ENCODE results near the gene VEGFA. TPM values are rescaled to one million over a fixed set of nuclear protein-coding genes. Genes with fewer than 3 reads are reported as not detected.

The VEGFA gene
- total RNA-seq, 1 donor from 2014 or later: 23.1 TPM

Other genes starting within 250 kb of the VEGFA start
- gene XPO5, start 194.2 kb upstream of the VEGFA start, total RNA-seq: 88.1 and 94.6 TPM in 2 replicates
- gene POLH, start 194.0 kb upstream of the VEGFA start, total RNA-seq: 62.5 and 68.5 TPM in 2 replicates
- gene GTPBP2, start 140.9 kb upstream of the VEGFA start, total RNA-seq: 99.1 and 104 TPM in 2 replicates
- gene MAD2L1BP, start 134.4 kb upstream of the VEGFA start, total RNA-seq: 46.8 and 47.1 TPM in 2 replicates
- not detected in 2 replicates for gene RSPH9, start 125.2 kb upstream of the VEGFA start, total RNA-seq
- 41.6 and 45.0 TPM in 2 replicates for gene MRPS18A, start 82.4 kb upstream of the VEGFA start, total RNA-seq